Loucy (cell line): ENCODE results near the gene CYFIP1.

Experiments used
- CTCF ChIP-seq: fragments of 200-600 bp; sonication (generic); conservative IDR thresholded peaks from 2 replicates; pipeline ENCODE4 v1.5.1; 2014; ENCODE audit warnings: mild to moderate bottlenecking, antibody characterized with exemption, low read length
- EZH2phosphoT487 ChIP-seq: fragments of 200-600 bp; IDR thresholded peaks from 2 replicates; pipeline ENCODE4 v1.6.1; 2018; ENCODE audit warnings: antibody characterized with exemption, mild to moderate bottlenecking, moderate library complexity, borderline replicate concordance

GRCh38 chr15:22968366-22968765, 11.8 kb downstream of the CYFIP1 start:
- no peak for TF ChIP-seq CTCF
- no peak for TF ChIP-seq EZH2phosphoT487
